Activated effector memory CD4-positive, alpha-beta T cell treated with Interleukin-2 at 50 U/mL for 16 hours (primary cell): Measurements from ENCODE around the gene IRS1.

Experiments
- DNase-seq: peaks from one replicate; pipeline ENCODE4 v3.0.0-alpha.2; 2020

Gene IRS1

GRCh38 chr2:226683944-226684562 is 115.6 kb downstream of the IRS1 start:
- DNase-seq: no peak

- no peak for DNase-seq
Measured at GRCh38 chr2:226683196-226683595, 116.4 kb downstream of the IRS1 start.
